HEK293 (cell line): ENCODE results near the gene ADAM19.

Source experiments
- ZFP41 ChIP-seq: fragments of 450-650 bp; formaldehyde crosslinking; IDR thresholded peaks from 2 replicates; pipeline ENCODE4 v1.5.1; 2016; ENCODE audit warnings: missing biosample characterization, missing genetic modification characterization, borderline replicate concordance
- ZNF174 ChIP-seq: fragments of 450-650 bp; formaldehyde crosslinking; IDR thresholded peaks from 2 replicates; pipeline ENCODE4 v1.5.0; 2017; ENCODE audit warnings: missing biosample characterization, mild to moderate bottlenecking, missing genetic modification characterization
- ZNF24 ChIP-seq: fragments of 450-650 bp; formaldehyde crosslinking; IDR thresholded peaks from 2 replicates; pipeline ENCODE4 v1.5.1; 2016; ENCODE audit warnings: missing biosample characterization, missing genetic modification characterization
- ZNF544 ChIP-seq: fragments of 450-650 bp; formaldehyde crosslinking; IDR thresholded peaks from 2 replicates; pipeline ENCODE4 v1.5.0; 2017; ENCODE audit warnings: missing biosample characterization, missing genetic modification characterization
- ZNF549 ChIP-seq: fragments of 450-650 bp; IDR thresholded peaks from 2 replicates; pipeline ENCODE4 v1.5.1; 2018; ENCODE audit warnings: missing biosample characterization, missing genetic modification characterization, mild to moderate bottlenecking, inconsistent platforms, moderate library complexity
- TF ChIP-seq, protein P1 (sequence below): fragments of 450-650 bp; formaldehyde crosslinking; IDR thresholded peaks from 2 replicates; pipeline ENCODE4 v1.5.1; 2016; ENCODE audit warnings: missing biosample characterization, missing genetic modification characterization

DNA sequence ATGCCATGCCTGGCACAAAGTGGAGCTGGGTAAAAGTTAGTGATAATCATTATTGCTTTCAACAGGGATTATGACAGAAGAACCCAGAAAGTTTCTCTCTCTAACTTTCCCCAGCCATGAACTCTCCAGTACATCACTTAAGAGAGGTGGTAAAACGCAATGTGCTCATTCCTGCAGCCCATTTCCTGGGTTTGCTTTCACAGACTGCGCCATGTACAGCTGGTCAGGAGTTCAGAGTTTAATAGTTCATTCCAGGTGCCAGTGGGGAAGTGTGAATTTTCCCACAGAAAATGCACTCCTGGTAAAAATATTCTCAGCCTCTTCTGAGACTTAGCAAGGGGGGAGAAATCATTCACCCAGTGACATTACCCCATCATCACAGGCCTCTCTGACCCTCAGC is 35.5 kb downstream of the ADAM19 start:
- TF ChIP-seq ZNF24 (no peak), ZNF549 (no peak), ZNF544 (tag by site-specific recombination) (no peak), ZNF174 (tag by site-specific recombination) (no peak), ZFP41 (tag by site-specific recombination) (no peak)
- TF ChIP-seq, protein P1, sequence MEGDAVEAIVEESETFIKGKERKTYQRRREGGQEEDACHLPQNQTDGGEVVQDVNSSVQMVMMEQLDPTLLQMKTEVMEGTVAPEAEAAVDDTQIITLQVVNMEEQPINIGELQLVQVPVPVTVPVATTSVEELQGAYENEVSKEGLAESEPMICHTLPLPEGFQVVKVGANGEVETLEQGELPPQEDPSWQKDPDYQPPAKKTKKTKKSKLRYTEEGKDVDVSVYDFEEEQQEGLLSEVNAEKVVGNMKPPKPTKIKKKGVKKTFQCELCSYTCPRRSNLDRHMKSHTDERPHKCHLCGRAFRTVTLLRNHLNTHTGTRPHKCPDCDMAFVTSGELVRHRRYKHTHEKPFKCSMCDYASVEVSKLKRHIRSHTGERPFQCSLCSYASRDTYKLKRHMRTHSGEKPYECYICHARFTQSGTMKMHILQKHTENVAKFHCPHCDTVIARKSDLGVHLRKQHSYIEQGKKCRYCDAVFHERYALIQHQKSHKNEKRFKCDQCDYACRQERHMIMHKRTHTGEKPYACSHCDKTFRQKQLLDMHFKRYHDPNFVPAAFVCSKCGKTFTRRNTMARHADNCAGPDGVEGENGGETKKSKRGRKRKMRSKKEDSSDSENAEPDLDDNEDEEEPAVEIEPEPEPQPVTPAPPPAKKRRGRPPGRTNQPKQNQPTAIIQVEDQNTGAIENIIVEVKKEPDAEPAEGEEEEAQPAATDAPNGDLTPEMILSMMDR = no peak
